Globus pallidus (tissue), 1 donor: ENCODE results near the gene MFSD12.
"Not testable (repeated sequence)": the region's sequence is repeated elsewhere in the genome, so short reads cannot be mapped to it uniquely, and the experiment has no call there.

Source experiments
- DNase-seq: peaks from one replicate; pipeline ENCODE4 v3.0.0-alpha.2; 2015; ENCODE audit warnings: low spot score

The MFSD12 gene

GRCh38 chr19:3522421-3523360, 34.7 kb downstream of the MFSD12 start:
- no peak for DNase-seq

DNA sequence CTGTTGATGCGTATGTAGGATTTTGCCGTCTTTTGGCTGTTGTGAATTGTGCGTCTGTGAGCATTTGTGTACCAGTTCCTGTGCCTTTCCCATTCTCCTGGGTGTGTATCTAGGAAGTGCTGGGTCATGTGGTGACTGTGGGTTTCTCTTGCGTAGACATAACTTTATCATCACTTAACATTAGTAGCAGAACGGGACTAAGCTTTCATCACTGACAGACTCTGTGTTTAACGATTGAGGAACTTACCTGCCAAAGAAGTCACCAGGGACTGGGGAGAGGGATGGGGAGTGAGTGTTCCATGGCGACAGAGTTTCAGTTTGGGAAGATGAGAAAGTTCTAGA, 36.3 kb downstream of the MFSD12 start:
- DNase-seq = no peak

DNA sequence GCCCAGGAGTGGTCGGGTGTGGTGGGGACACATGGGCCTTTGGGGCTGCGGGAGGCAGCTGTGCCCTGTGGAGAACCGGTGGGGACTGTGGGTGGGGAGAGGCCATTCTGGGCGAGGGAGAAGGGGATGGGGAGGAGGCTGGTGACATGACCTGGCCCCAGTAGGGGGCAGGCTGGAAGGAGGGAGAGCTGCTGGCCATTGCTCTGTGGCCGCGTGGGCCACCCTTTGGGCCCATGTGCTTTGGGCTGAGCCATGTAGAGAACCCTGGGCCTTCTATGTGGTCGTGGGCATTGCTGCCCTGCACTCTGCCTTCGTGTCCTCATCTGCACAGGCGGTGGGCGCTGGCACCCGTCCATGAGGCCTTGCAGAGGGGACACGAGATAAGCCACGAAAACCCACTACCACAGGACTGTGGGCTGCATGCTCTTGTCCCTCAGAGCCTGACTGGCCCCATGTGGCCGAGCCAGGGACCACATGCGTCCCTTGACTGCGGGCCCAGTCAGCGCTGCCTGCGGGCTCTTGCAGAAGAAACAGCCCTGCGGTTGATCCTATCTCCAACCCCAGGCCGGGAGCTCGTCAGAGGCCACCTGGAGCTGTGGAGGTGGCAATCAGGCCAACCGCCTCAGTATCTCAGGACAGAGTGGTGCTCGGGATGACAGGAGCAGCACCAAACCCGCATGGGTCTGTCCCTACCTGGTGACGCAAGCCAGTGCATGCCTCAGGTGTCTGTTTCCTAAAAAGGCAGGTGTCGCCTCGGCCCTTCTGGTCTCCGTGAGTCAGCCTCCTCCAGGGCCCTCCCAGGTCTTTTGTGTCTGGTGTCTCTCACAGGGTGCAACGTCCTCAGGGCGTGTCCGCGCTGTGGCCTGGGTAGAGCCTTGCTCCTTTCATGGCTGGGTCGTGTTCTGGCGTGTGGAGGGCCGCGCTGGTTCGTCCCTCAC, 37.0 kb downstream of the MFSD12 start:
- no peak for DNase-seq

DNA sequence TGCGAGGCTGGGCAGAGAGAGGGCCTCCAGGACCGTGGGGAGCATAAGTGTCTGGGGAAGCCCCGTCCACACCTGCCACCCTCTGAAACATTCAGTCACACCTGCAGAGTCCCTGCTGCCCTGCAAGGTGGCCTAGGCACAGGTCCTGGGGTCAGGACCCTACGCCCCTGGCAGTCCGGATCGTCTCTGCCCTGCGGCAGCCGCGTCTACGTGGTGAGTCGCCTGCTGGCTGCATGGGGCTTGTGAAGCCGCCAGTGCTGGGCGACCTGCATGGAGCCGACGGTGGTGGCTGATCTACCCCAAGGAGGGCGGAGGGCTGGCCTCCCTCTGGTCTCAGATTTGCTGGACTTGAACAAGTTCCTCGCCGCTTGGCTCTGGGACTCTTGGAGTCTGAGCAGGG, 38.3 kb downstream of the MFSD12 start:
- no peak for DNase-seq

- DNase-seq = no peak
Measured at GRCh38 chr19:3518659-3519058, 38.7 kb downstream of the MFSD12 start.

GRCh38 chr19:3518255-3518654, 39.1 kb downstream of the MFSD12 start:
- no peak for DNase-seq

DNA sequence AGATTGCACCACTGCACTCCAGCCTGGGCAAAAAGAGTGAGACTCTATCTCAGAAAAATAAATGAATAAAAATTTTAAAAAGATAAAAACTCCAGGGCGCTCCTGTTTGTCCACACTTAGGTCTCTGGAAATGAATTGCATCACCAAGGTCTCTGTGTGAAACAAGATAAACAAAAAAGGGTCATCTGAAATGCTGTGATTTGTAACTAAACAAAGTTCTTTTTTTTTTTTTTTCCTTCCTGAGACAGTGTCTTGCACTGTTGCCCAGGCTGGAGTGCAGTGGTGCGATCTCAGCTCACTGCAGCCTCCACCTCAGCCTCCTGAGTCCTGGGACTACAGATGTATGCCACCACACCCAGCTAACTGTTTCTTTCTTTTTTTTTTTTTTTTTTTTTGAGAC, 39.7 kb downstream of the MFSD12 start:
- no peak for DNase-seq

GRCh38 chr19:3516675-3517207, 40.6 kb downstream of the MFSD12 start:
- no peak for DNase-seq

- DNase-seq = no peak
Measured at GRCh38 chr19:3515891-3516422, 41.4 kb downstream of the MFSD12 start.

GRCh38 chr19:3514930-3515329, 42.5 kb downstream of the MFSD12 start:
- DNase-seq = no peak

GRCh38 chr19:3513229-3514140, 43.9 kb downstream of the MFSD12 start:
- DNase-seq = no peak

DNA sequence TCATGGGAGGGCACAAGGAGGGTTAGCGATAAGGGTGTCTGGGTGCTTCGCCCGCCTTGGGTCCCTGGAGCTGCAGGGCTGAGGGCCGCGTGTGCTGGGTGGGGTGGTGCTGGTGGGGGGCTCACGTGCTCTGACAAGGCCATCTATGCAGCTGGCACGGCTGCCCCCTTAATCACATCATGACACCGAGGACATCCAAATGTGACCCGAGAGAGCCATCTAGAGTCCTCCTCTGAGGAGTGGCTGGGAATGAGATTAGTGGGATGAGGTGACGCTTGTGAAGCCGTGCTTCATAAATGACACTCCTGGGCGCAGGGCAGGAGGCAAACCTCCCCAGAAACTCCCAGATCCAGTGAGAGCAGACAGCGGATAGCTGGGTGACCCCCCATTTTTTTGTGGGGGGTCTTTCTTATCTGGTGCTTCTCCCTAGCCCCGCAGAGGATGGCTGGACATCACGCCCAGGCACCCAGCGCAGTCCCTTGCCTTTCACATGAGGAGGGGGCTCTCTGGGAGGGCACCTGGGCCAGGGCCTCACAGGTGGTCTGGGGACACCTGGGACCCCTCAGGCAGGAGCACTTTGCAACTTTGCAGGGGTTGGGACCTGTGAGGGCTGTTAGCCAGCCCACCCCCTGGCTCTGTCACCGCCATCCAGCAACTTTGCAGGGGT, 44.7 kb downstream of the MFSD12 start:
- DNase-seq = peak; percentile 55

- no peak for DNase-seq
Measured at GRCh38 chr19:3511506-3512251, 45.7 kb downstream of the MFSD12 start.

GRCh38 chr19:3510727-3511126, 46.7 kb downstream of the MFSD12 start:
- DNase-seq = no peak

- DNase-seq = no peak
Measured at GRCh38 chr19:3509566-3509989, 47.8 kb downstream of the MFSD12 start.

- no peak for DNase-seq
Measured at GRCh38 chr19:3508771-3509535, 48.4 kb downstream of the MFSD12 start.

GRCh38 chr19:3508121-3508661, 49.2 kb downstream of the MFSD12 start:
- DNase-seq = not testable (repeated sequence)

- DNase-seq = no peak
Measured at GRCh38 chr19:3507371-3508120, 49.8 kb downstream of the MFSD12 start.
